Glomerular endothelial cell (primary cell): ENCODE measurements around the gene PLCXD3. TPM values are rescaled to one million over a fixed set of nuclear protein-coding genes. Genes with fewer than 3 reads are reported as not detected.

Source experiments
- DNase-seq: peaks from one replicate; pipeline ENCODE4 v3.0.0-alpha.2; 2011; ENCODE audit warnings: low read depth, low spot score; ENCODE audit errors: extremely low read depth
- total RNA-seq: library from RNA; depleted of rRNA; stranded (reverse); fragments of >200 nt; gene quantifications from 2 replicates; pipeline ENCODE4 v1.2.3, GENCODE V29; 2015

Gene PLCXD3
- total RNA-seq, 1 donor from 2014 or later, result not detected

GRCh38 chr5:41418220-41419031, 92.0 kb downstream of the PLCXD3 start:
- DNase-seq, result no peak

GRCh38 chr5:41416336-41416735, 94.1 kb downstream of the PLCXD3 start:
- DNase-seq, result no peak

DNA sequence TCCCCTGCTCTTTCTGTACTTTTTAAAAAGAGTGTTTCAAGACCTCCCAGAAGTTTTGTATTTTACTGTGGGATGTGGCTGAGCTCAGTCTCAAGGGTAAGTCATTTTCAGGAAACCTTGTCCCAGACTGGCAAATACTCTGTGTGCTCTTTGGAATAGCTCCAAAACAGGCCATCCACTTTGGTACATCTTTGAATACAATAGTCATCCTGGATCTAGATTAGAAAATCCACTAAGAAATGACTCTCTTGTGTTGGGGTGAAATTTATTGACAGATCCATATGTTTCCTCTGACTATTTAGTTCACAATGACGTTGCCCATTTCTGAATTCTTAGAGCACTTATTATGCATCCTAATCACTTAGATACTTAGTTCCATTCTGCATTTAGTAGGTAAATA, 95.2 kb downstream of the PLCXD3 start:
- no peak for DNase-seq

DNA sequence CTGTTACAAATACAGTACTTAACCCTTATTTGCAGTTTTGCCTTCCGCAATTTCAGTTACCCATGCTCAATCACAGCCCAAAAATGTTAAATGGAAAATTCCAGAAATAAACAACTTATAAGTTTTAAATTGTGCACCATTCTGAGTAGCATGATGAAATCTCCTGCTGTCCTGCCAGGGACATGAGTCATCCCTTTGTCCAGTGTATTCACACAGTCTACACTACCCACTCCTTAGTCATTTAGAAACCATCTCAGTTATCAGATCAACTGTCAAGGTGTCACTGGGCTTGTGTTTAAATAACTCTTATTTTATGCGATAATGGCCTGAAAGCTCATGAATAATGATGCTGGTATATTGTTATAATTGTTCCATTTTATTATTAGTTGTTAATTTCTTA, 95.8 kb downstream of the PLCXD3 start:
- DNase-seq, result no peak

- no peak for DNase-seq
Measured at GRCh38 chr5:41413074-41413473, 97.3 kb downstream of the PLCXD3 start.

DNA sequence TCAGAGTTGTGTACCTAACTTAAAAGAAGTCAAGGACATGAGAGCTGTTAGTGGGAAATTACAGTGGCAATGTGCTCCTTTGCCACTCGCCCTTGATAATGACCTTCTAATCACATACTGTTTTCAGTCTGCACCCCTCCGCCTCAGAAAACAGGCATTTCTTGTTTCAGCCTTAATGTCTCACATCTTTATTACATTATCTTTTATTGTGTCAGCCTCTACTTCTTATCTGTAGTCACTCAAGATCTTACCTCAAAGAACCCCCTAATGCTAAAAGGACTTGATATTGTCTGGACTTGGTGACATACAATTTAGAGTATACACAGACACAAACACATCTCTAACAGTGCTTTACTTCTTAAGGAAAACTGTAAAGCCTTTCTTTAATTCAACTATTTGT, 97.9 kb downstream of the PLCXD3 start:
- DNase-seq, result no peak

DNA sequence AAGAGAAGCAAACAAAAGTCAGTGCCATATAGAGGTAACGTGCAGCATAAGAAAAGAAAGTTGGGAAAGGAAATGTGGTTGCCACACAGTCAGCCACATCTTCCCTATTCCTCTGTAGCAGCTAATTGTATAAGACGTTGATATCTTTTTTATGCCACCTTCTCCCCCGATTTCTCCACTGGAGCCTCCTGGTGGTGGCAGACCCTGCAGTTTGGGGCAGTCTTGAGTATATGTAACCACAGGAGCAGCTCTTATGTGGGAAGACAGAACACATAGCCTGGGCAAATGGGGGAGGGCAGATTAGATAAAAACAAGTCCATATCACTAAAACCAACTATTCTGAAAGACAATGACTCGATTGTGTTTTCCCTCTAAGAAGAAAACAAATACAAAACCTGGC, 99.7 kb downstream of the PLCXD3 start:
- no peak for DNase-seq

GRCh38 chr5:41410307-41410706, 100.1 kb downstream of the PLCXD3 start:
- no peak for DNase-seq

GRCh38 chr5:41408676-41409443, 101.5 kb downstream of the PLCXD3 start:
- DNase-seq, result no peak

DNA sequence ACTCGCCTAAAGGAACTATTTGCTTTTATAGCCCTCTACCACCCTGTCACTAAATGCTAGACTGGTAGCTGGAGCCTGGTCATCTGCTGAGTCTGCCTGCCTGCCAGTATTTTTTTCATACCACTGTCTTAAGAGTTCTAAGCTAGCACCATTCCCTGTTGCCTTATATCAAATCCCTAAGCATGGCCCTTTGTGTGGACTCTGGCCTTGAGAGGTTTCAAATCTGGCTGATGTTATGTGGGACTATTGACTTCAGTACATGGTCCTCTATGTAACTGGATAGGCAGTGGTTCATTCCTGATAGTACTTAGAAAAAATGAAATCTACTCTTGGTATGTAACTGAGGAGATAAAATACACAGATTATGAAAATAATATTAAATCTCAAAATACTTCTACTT, 103.5 kb downstream of the PLCXD3 start:
- DNase-seq, result no peak

DNA sequence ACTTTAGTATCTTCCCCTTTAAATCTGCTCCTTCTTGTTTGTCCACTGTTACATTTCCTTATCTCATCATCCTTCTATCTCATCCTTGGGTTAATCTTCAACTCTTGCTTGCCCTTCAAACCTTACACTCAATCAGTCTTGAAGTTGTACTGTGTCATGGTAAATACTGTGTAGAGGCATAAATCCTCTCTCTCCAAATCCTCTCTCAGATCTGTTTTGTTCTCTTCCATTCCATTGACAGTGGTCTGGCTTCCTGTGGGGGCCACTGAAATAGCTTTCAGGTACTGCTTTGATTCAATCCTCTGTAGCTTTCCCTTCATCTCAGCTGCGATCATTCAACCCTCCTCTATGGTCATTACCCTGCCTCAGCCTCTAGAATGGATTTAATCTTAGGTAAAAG, 104.0 kb downstream of the PLCXD3 start:
- DNase-seq, result no peak

- no peak for DNase-seq
Measured at GRCh38 chr5:41404757-41405156, 105.6 kb downstream of the PLCXD3 start.

DNA sequence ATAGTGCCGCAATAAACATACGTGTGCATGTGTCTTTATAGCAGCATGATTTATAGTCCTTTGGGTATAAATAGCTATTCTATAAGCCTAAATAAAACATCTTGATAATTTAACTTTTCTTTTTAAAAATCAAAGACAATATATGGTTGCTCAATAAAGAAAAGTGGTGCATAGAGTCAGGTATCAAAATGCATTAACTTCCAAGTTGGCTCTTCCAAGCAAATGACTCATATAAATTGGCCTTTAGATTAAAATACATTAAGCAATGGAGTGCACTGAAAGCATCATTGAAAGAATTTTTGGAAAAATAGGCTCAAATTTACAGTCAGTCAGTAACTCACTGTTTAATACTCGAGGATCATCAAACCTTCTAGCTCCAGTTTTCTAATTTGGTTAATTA, 106.6 kb downstream of the PLCXD3 start:
- DNase-seq, result no peak

GRCh38 chr5:41402845-41403244, 107.6 kb downstream of the PLCXD3 start:
- DNase-seq, result no peak

DNA sequence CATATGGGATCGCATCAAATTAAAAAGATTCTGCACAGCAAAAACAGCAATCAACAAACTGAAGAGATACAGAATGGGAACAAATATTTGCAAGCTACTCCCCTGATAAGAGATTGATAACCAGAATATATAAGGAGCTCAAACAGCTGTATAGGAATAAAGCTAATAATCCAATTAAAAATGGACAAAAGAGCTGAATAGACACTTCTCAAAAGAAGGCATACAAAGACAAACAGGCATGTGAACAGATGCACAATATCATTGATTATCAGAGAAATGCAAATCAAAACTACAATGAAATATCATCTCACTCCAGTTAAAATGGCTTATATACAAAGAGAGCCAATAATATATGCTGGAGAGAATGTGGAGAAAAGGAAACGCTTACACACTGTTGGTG, 110.6 kb downstream of the PLCXD3 start:
- DNase-seq, result no peak

GRCh38 chr5:41392016-41392415, 118.4 kb downstream of the PLCXD3 start:
- no peak for DNase-seq

- no peak for DNase-seq
Measured at GRCh38 chr5:41374631-41375030, 135.8 kb downstream of the PLCXD3 start.

DNA sequence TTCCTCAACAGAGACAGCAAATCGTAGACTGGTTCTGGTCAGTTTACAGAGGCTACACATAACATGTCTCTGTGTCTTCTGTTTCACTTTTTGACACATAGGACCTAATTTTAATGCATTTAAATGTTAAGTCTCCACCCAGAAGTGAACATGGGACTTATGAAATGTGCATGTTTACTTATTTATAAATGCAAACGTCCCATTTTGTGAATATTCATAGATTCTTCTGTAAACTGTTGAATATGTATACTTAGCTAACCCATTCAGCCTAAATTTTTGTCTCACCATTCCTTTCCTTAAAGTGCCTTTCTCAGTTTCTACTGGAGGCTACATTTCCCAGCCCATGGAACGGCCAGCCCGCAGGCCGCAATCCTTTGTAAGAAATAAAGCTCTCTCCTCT, 137.2 kb downstream of the PLCXD3 start:
- DNase-seq, result no peak

DNA sequence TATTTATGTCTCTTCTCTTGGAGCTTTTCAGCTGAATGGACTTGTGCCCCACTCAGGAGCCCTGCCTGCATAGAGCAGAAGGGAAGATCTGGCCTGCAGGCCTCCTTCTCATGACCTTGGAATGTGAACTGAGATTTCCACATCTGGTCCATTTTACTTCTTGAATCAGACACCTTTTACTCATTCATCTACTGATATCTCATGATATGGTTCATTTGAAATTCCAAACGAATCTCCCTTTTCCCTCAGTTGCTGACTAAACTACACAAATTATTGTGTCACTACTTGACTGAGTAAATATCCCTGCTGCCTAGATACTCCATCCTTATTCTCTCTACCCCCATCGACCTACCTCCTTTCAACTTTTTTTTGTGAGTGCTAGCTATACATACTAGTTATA, 138.7 kb downstream of the PLCXD3 start:
- no peak for DNase-seq

DNA sequence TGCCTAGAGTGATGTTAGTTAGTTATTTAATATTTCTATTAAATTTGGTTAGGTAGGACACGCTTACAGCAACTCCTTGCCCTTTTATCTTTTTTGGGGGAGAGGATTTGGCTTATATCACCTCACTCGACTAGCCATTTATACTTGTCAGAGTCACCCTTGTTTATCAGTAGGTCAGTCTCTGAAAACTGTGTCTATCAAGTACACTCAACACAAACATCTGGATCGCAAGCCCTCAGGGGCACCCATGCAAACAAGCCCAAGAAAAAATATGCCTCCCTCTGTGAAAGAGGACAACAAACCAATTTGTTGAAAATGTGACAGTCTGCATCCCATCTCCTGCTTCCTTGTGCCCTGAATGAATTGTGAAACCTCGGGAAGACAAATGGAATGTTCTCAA, 139.9 kb downstream of the PLCXD3 start:
- no peak for DNase-seq

GRCh38 chr5:41369799-41370198, 140.6 kb downstream of the PLCXD3 start:
- DNase-seq, result no peak

GRCh38 chr5:41368158-41368557, 142.2 kb downstream of the PLCXD3 start:
- DNase-seq, result no peak
